ENCODE results near the gene NAGA. TPM values are rescaled to one million over a fixed set of nuclear protein-coding genes. Genes with fewer than 3 reads are reported as not detected.

Gene NAGA
- total and polyA plus RNA-seq, 9 of the 15 experiments (the other 6 are each of a cell fraction or from before 2014, with no cell fraction given), result 6.5 to 20.6 (median 17.4) TPM

- TF ChIP-seq, protein P1, sequence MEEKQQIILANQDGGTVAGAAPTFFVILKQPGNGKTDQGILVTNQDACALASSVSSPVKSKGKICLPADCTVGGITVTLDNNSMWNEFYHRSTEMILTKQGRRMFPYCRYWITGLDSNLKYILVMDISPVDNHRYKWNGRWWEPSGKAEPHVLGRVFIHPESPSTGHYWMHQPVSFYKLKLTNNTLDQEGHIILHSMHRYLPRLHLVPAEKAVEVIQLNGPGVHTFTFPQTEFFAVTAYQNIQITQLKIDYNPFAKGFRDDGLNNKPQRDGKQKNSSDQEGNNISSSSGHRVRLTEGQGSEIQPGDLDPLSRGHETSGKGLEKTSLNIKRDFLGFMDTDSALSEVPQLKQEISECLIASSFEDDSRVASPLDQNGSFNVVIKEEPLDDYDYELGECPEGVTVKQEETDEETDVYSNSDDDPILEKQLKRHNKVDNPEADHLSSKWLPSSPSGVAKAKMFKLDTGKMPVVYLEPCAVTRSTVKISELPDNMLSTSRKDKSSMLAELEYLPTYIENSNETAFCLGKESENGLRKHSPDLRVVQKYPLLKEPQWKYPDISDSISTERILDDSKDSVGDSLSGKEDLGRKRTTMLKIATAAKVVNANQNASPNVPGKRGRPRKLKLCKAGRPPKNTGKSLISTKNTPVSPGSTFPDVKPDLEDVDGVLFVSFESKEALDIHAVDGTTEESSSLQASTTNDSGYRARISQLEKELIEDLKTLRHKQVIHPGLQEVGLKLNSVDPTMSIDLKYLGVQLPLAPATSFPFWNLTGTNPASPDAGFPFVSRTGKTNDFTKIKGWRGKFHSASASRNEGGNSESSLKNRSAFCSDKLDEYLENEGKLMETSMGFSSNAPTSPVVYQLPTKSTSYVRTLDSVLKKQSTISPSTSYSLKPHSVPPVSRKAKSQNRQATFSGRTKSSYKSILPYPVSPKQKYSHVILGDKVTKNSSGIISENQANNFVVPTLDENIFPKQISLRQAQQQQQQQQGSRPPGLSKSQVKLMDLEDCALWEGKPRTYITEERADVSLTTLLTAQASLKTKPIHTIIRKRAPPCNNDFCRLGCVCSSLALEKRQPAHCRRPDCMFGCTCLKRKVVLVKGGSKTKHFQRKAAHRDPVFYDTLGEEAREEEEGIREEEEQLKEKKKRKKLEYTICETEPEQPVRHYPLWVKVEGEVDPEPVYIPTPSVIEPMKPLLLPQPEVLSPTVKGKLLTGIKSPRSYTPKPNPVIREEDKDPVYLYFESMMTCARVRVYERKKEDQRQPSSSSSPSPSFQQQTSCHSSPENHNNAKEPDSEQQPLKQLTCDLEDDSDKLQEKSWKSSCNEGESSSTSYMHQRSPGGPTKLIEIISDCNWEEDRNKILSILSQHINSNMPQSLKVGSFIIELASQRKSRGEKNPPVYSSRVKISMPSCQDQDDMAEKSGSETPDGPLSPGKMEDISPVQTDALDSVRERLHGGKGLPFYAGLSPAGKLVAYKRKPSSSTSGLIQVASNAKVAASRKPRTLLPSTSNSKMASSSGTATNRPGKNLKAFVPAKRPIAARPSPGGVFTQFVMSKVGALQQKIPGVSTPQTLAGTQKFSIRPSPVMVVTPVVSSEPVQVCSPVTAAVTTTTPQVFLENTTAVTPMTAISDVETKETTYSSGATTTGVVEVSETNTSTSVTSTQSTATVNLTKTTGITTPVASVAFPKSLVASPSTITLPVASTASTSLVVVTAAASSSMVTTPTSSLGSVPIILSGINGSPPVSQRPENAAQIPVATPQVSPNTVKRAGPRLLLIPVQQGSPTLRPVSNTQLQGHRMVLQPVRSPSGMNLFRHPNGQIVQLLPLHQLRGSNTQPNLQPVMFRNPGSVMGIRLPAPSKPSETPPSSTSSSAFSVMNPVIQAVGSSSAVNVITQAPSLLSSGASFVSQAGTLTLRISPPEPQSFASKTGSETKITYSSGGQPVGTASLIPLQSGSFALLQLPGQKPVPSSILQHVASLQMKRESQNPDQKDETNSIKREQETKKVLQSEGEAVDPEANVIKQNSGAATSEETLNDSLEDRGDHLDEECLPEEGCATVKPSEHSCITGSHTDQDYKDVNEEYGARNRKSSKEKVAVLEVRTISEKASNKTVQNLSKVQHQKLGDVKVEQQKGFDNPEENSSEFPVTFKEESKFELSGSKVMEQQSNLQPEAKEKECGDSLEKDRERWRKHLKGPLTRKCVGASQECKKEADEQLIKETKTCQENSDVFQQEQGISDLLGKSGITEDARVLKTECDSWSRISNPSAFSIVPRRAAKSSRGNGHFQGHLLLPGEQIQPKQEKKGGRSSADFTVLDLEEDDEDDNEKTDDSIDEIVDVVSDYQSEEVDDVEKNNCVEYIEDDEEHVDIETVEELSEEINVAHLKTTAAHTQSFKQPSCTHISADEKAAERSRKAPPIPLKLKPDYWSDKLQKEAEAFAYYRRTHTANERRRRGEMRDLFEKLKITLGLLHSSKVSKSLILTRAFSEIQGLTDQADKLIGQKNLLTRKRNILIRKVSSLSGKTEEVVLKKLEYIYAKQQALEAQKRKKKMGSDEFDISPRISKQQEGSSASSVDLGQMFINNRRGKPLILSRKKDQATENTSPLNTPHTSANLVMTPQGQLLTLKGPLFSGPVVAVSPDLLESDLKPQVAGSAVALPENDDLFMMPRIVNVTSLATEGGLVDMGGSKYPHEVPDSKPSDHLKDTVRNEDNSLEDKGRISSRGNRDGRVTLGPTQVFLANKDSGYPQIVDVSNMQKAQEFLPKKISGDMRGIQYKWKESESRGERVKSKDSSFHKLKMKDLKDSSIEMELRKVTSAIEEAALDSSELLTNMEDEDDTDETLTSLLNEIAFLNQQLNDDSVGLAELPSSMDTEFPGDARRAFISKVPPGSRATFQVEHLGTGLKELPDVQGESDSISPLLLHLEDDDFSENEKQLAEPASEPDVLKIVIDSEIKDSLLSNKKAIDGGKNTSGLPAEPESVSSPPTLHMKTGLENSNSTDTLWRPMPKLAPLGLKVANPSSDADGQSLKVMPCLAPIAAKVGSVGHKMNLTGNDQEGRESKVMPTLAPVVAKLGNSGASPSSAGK (IDR thresholded peaks at IDR 0.05), result peak; percentile 77
- no peak for TF ChIP-seq HNRNPL (IDR thresholded peaks at IDR 0.05; ENCODE audit: low read depth, low read length)
- TF ChIP-seq JUN (IDR thresholded peaks at IDR 0.05; ENCODE audit: borderline replicate concordance, low read depth, low read length), result no peak
- no peak for TF ChIP-seq JUN (CRISPR knock-in tag; IDR thresholded peaks at IDR 0.05; ENCODE audit: borderline replicate concordance)
- no peak for TF ChIP-seq SNAPC5 (CRISPR knock-in tag; IDR thresholded peaks at IDR 0.05)
- TF ChIP-seq NR2C1 (IDR thresholded peaks at IDR 0.05), result no peak
- TF ChIP-seq NR2C1 (tag; IDR thresholded peaks at IDR 0.05), result no peak
- TF ChIP-seq CAMTA2 (CRISPR knock-in tag; conservative IDR thresholded peaks at IDR 0.05), result no peak
- peak; percentile 42; the same call in 1 of the 2 replicates for TF ChIP-seq SOX6 (IDR thresholded peaks at IDR 0.05)
- TF ChIP-seq, protein P2, sequence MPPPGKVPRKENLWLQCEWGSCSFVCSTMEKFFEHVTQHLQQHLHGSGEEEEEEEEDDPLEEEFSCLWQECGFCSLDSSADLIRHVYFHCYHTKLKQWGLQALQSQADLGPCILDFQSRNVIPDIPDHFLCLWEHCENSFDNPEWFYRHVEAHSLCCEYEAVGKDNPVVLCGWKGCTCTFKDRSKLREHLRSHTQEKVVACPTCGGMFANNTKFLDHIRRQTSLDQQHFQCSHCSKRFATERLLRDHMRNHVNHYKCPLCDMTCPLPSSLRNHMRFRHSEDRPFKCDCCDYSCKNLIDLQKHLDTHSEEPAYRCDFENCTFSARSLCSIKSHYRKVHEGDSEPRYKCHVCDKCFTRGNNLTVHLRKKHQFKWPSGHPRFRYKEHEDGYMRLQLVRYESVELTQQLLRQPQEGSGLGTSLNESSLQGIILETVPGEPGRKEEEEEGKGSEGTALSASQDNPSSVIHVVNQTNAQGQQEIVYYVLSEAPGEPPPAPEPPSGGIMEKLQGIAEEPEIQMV (tag; conservative IDR thresholded peaks at IDR 0.05; ENCODE audit: low read depth), result 0 out of 2 replicates have a peak, but pooled peaks have one; percentile 35
- no peak for TF ChIP-seq HNRNPUL1 (IDR thresholded peaks at IDR 0.05; ENCODE audit: low read length)
- TF ChIP-seq KAT2B (IDR thresholded peaks at IDR 0.05; ENCODE audit: low read depth, low read length), result no peak
- TF ChIP-seq ZNF75A (CRISPR knock-in tag; IDR thresholded peaks at IDR 0.05), result no peak; the same call in 1 of the 2 replicates
- peak; percentile 59; the same call in 1 of the 2 replicates for TF ChIP-seq XRCC5 (IDR thresholded peaks at IDR 0.05; ENCODE audit: low read depth, low read length)
Measured at GRCh38 chr22:42090596-42091454, 20.2 kb upstream of the NAGA start, which contains the start of gene NDUFA6 (continued).

All from K562 (cell line).